MG63 (cell line): ENCODE results near the gene CREB3L1. TPM values are rescaled to one million over a fixed set of nuclear protein-coding genes. Genes with fewer than 3 reads are reported as not detected.
"Not testable (repeated sequence)": the region's sequence is repeated elsewhere in the genome, so short reads cannot be mapped to it uniquely, and the experiment has no call there.

Experiments used
- DNase-seq: peaks from one replicate; pipeline ENCODE4 v3.0.0-alpha.2; 2020
- H3K27me3 ChIP-seq: fragments of 250-450 bp; sonication (Bioruptor Pico); 2 replicates; pipeline ENCODE4 v1.5.1; 2020; ENCODE audit warnings: mild to moderate bottlenecking, moderate library complexity
- H3K36me3 ChIP-seq: fragments of 250-450 bp; sonication (Bioruptor Pico); 2 replicates; pipeline ENCODE4 v1.5.1; 2020; ENCODE audit warnings: mild to moderate bottlenecking, moderate library complexity
- H3K4me3 ChIP-seq: fragments of 250-450 bp; sonication (Bioruptor Pico); 2 replicates; pipeline ENCODE4 v1.5.1; 2020; ENCODE audit warnings: mild to moderate bottlenecking, moderate library complexity
- H3K9me3 ChIP-seq: fragments of 250-450 bp; sonication (Bioruptor Pico); 2 replicates; pipeline ENCODE4 v1.5.1; 2020; ENCODE audit warnings: mild to moderate bottlenecking, moderate library complexity
- total RNA-seq: library from RNA; depleted of rRNA; stranded (reverse); fragments of >200 nt; shearing (Covaris generic); gene quantifications from 2 replicates; pipeline ENCODE4 v1.2.3, GENCODE V29; 2014; ENCODE audit warnings: low replicate concordance

Gene CREB3L1
- total RNA-seq, 1 experiment from 2014 or later: 12.5 TPM

DNA sequence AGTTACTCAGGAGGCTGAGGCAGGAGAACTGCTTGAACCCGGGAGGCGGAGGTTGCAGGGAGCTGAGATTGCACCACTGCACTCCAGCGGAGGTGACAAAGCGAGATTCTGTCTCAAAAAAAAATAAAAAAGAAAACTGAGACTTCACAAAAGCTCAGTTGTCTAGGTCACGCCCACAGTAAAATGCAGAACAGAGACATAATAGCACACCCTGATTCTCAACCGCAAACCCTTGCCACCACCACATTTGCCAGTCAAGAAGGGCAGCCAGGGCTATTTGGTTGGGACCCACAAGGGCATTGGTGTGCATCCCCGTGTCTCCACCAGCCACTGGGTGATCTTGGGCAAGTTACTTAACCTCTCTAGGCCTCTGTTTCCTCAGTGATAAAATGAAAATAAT lies 25.4 kb downstream of the CREB3L1 start:
- H3K4me3 ChIP-seq: no peak overlapping the region
- H3K36me3 ChIP-seq: peaks cover 40% of the 10 kb centered on the region
- H3K27me3 ChIP-seq: no peaks in the 10 kb centered on the region
- no peaks in the 10 kb centered on the region for H3K9me3 ChIP-seq
- DNase-seq: no peak

DNA sequence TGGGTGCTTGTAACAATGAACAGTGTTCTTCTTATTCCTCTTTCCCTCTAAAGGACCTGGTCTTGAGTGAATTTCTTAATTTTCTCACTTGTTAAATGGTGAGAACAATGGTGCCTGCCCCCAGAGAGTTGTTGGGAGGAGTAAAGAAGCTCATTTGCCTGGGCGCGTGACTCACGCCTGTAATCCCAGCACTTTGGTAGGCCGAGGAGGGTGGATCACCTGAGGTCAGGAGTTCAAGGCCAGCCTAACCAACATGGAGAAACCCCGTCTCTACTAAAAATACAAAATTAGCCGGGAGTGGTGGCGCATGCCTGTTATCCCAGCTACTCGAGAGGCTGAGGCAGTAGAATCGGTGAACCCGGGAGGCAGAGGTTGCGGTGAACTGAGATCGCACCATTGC lies 26.6 kb downstream of the CREB3L1 start:
- DNase-seq, H3K27me3 ChIP-seq, H3K4me3 ChIP-seq, H3K9me3 ChIP-seq: not testable (repeated sequence)
- peaks cover 40% of the 10 kb centered on the region for H3K36me3 ChIP-seq

DNA sequence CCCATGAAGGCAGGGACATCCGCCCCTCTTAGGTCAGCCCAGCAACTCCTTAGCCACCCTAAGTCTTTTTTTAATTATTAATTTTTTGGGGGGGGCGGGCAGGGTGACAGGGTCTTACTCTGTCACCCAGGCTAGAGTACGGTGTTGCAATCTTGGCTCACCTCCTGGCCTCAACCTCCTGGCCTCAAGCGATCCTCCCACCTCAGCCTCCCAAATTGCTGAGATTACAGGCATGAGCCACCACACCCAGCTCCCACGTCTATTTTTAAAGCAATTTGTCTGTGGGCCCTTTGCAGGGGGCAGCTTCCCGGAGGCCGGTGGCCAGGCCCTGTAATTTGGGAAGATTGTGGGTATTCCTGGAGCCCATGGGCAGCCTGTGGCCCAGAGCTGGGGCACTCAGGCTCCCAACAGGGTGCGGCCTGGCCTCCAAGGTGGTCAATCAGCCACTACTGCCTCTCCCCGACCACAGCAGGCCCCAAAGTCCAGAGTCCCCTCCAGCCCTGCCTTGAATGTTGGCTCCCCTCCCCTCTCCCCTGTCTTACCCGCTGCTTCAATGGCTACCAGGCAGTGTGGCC lies 27.2 kb downstream of the CREB3L1 start:
- H3K27me3 ChIP-seq: no peaks in the 10 kb centered on the region
- no peak for DNase-seq
- H3K4me3 ChIP-seq: no peak overlapping the region
- H3K36me3 ChIP-seq: peaks cover 41% of the 10 kb centered on the region
- no peaks in the 10 kb centered on the region for H3K9me3 ChIP-seq

DNA sequence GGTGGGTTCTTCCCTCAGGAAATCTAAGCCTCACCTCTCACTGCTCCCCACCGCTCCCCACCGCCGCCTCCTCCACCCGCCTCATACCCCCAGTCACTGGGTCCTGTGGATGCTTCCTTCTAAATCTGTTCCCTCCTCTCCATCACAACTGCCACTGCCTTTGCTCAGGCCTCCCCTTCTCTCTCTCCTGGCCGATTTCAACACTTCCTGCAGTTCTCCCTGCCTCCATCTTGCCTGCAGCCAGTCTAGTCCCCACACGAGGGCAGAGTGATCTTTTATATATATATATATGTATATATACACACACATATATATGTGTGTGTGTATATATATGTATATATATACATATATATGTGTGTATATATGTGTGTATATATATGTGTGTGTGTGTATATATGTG lies 27.8 kb downstream of the CREB3L1 start:
- no peak overlapping the region for H3K4me3 ChIP-seq
- H3K9me3 ChIP-seq: no peaks in the 10 kb centered on the region
- H3K27me3 ChIP-seq: no peaks in the 10 kb centered on the region
- H3K36me3 ChIP-seq: peaks cover 41% of the 10 kb centered on the region
- no peak for DNase-seq

DNA sequence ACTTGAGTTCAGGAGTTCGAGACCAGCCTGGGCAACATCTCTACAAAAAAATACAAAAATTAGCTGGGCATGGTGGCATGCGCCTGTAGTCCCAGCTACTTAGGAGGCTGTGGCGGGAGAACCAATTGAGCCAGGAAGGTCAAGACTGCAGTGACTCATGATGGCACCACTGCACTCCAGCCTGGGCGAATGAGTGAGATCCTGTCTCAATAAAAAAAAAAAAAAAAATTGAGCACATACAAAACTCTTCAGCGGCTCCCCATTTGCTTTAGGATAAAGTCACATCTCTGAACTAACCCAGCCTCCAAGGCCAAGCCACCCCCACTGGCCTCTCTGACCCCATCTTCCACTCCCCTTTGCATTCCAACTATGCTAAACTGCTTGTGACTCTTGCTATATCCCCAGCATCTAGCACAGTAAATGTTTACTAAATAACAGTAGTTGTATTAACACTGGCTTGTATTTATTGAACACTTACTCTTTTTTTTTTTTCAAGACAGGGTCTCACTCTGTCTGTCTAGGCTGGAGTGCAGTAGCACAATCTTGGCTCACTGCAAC lies 28.9 kb downstream of the CREB3L1 start:
- H3K36me3 ChIP-seq: peaks cover 44% of the 10 kb centered on the region
- DNase-seq: peak; percentile 64
- no peaks in the 10 kb centered on the region for H3K9me3 ChIP-seq
- H3K27me3 ChIP-seq: no peaks in the 10 kb centered on the region
- no peak overlapping the region for H3K4me3 ChIP-seq

DNA sequence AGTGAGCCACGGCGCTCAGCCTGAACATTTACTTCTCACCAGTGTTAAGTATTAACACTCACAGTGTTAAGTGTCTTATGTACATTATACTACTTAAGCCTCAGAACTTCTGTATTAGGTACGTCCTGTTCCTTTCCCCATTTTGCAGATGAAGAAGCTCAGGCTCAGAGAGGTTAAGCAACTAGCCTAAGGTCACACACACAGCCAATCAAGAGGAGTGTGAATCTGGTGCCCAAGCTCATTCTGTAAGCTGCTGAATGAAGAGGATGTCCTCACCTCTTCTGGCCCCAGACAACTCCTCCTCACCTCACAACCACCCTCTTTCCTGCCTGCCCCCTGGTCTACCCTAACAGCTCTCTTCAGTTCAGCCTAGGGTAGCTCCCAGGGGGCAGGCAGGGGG lies 29.9 kb downstream of the CREB3L1 start:
- H3K9me3 ChIP-seq: no peaks in the 10 kb centered on the region
- DNase-seq: no peak
- H3K36me3 ChIP-seq: peaks cover 51% of the 10 kb centered on the region
- no peaks in the 10 kb centered on the region for H3K27me3 ChIP-seq
- no peak overlapping the region for H3K4me3 ChIP-seq

DNA sequence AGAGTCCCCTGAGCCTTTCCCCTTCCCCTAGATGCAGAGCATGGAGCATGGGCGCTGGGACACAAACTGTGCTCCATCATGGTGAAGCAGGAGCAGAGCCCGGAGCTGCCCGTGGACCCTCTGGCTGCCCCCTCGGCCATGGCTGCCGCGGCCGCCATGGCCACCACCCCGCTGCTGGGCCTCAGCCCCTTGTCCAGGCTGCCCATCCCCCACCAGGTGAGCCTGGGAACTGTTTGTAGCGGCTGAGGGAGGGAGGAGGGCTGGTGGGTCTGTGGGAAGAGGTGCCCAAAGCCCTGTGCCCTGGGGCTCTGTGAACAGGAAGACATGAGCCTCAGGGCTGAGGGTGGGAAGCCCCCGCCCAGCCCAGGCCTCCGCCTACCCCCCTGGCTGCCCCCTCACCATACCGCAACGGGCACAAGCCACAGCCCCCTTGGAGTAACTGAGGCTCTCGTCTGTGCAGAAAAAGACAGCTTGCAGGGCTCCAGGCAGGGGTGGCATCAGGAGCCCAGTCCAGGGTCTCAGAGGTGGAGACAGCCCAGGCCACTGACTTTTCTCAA lies 30.4 kb downstream of the CREB3L1 start:
- DNase-seq: no peak
- Histone ChIP-seq H3K4me3 (no peak overlapping the region), H3K27me3 (no peaks in the 10 kb centered on the region), H3K36me3 (peaks cover 48% of the 10 kb centered on the region), H3K9me3 (no peaks in the 10 kb centered on the region)

DNA sequence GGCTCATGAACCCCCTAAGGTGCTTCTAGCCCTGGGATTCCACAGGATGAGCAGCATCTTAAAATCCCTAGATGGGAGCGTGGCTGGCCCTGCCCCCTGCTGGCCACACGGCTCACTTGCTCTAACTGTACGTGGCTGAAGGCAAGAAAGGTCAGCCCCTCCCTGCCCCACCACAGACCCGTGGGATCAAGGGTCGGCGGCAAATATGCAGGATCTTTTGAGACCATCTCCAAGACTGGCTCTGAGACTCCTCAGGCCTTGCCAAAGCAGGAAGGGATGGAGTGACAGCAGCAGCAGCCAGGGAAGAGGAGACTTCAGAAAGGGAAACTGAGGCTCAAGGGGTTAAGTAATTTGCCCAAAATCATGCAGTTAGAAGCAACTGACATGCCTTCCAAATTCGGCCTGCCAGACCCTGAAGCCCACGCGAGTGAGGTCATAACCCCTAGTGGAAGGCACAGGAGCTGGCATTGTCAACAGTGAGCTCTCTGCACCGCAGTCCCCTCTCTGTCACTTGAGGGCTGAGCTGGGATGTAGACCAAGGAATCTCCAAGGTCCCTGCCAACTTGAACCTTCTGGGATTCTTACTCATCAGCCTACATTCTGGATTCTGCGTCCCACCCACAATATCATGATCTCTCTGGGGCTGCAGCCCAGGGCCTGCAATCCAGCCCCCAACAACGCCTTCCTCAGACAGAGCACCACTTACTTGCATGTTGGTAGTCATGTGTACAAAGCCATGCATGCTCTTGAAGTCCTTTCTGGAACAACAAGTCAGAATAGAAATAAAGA lies 31.4 kb downstream of the CREB3L1 start:
- Histone ChIP-seq H3K27me3 (no peaks in the 10 kb centered on the region), H3K36me3 (peaks cover 56% of the 10 kb centered on the region), H3K4me3 (no peak overlapping the region), H3K9me3 (no peaks in the 10 kb centered on the region)
- DNase-seq: peak; percentile 64

DNA sequence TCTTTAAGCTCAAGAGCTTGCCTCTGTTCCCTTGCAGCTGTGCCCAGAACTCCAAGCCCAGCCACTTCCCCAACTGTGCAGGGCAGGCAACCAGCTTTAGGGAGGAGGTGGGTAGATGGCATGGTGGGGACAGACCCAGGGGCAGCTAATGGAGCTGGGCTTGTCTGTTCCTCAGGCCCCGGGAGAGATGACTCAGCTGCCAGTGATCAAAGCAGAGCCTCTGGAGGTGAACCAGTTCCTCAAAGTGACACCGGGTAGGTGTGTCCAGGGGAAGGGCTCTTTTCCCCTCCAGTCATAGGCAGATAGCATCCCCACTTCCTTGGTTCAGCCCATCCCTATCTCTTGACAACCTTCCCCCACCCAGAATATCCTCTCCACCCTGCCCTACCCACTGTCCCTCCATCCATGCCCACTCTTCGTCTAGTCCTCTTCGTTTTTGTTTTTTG lies 32.4 kb downstream of the CREB3L1 start:
- H3K9me3 ChIP-seq: no peaks in the 10 kb centered on the region
- no peak overlapping the region for H3K4me3 ChIP-seq
- H3K27me3 ChIP-seq: no peaks in the 10 kb centered on the region
- peaks cover 60% of the 10 kb centered on the region for H3K36me3 ChIP-seq
- no peak for DNase-seq

DNA sequence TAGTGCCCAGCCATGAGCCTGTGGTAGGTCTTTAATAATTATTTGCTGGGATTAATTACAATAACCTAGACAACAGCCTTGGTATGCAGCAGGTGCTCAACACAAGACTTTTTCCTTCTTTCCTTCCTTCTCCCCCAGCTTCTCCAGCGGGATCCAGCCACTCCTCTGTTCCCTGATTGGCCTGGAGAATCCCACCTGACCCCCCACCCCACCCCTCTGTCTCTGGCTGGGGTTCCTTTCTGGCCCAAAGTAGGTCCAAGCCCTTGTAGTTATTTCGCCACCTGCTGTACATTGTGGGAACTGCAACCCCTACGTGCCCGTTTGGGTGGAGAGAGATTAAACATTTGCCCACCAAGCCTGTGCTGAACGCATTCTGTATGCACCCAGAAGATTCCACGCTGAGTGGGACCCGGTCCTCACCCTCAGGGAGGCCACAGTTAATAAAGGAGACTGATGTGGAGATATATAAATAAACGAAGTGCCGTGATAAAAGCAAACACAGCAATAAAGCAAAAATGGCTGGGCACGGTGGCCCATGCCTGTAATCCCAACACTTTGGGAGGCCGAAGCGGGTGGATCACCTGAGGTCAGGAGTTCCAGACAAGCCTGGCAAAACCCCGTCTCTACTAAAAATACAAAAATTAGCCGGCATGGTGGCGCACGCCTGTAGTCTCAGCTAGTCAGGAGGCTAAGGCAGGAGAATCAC lies 37.7 kb downstream of the CREB3L1 start:
- DNase-seq: peak; percentile 82
- no peaks in the 10 kb centered on the region for H3K27me3 ChIP-seq
- H3K36me3 ChIP-seq: peaks cover 73% of the 10 kb centered on the region
- no peak overlapping the region for H3K4me3 ChIP-seq
- H3K9me3 ChIP-seq: no peaks in the 10 kb centered on the region

DNA sequence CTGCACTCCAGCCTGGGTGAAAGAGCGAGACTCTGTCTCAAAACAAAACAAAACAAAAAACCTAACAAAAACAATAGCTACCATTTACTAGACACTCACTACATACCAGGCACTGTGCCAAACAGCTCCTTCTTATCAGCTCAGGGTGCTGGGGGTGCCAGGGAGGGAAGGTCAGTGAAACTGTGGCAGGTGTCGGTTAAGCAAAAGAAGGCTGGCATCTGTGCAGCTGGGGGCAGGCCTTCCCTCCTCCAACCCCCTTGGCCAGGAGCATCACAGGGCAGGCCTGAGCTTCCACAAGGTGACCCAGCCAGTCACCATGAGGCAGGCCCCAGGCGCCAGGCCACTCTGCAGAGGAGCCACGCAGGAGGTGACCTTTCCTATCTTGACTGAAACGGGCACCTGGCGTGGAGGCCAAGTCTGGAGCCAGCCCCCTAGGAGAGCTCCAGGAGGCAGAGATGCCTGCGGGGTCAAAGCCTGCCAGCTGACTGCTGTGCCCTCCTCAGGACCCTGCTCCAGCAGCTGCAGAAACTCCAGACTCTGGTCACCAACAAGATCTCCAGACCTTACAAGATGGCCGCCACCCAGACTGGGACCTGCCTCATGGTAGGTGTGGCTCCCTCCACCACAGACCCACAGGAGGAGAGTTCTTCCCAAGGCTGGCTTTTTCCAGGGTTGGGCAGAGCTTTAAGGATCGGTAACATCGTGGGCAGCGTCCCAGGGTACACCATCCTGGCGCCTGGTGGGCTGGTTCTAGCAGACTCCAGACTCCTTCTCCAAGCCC lies 38.5 kb downstream of the CREB3L1 start:
- peaks cover 73% of the 10 kb centered on the region for H3K36me3 ChIP-seq

DNA sequence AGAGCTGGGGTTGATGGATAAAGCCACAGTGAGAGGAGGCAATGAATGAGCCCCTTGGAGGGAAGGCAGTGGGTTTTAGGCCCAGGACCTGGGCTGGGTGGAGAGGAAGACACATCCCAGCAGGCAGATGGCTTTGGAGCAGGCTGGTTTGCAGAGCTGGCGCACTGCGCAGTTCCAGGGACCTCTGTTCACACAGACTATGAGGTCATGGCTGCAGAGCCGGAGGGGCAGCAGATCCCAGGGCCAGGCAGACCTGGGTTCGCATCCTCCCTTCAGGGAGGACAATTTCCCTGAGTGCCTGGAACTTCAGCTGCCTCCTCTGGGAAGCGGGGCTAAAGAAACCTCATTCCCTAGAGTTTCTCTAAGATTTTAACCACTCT lies 41.6 kb downstream of the CREB3L1 start:
- Histone ChIP-seq H3K36me3 (peaks cover 68% of the 10 kb centered on the region), H3K4me3 (no peak overlapping the region), H3K9me3 (no peaks in the 10 kb centered on the region), H3K27me3 (no peaks in the 10 kb centered on the region)
- no peak for DNase-seq

More for the DNA sequence above, 38.5 kb downstream of the CREB3L1 start:
- no peaks in the 10 kb centered on the region for H3K9me3 ChIP-seq
- H3K4me3 ChIP-seq: no peak overlapping the region
- no peak for DNase-seq
- H3K27me3 ChIP-seq: no peaks in the 10 kb centered on the region

DNA sequence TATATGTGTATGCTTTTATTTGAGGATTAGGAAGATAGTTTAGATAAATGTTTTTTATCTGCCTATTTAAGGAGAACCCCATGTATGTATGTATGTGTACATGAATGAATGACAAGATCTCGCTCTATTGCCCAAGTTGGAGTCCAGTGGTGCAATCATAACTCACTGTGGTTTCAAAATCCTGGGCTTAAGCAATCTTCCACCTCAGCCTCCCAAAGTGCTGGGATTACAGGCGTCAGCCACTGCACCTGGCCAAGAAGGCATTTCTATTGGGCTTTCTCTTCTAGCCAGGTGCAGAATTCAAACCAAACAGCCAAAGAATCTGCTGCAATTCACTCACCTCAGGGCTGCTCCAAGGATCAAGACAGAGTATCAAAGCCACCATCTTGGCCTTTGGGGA lies 44.3 kb downstream of the CREB3L1 start:
- Histone ChIP-seq H3K4me3 (no peak overlapping the region), H3K36me3 (peaks cover 45% of the 10 kb centered on the region), H3K27me3 (no peaks in the 10 kb centered on the region), H3K9me3 (no peaks in the 10 kb centered on the region)
- DNase-seq: no peak

DNA sequence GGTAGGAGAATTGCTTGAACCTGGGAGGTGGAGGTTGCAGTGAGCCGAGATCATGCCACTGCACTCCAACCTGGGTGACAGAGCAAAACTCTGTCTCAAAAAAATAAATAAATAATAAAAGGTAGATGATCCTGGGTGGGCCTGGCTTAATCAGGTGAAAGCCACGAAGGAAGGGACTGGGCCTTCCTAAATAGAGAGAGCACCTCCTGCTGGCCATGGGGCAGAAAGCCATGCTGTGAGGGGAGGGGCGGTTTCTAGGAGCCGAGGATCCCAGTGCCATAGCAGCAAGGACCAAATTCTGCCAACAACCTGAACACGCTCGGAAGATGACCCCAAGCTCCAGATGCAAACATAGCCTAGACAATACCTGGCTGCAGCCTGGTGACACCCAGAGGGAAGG lies 45.3 kb downstream of the CREB3L1 start:
- Histone ChIP-seq H3K27me3 (no peaks in the 10 kb centered on the region), H3K36me3 (peaks cover 36% of the 10 kb centered on the region), H3K9me3 (no peaks in the 10 kb centered on the region), H3K4me3 (no peak overlapping the region)
- peak; percentile 32 for DNase-seq

DNA sequence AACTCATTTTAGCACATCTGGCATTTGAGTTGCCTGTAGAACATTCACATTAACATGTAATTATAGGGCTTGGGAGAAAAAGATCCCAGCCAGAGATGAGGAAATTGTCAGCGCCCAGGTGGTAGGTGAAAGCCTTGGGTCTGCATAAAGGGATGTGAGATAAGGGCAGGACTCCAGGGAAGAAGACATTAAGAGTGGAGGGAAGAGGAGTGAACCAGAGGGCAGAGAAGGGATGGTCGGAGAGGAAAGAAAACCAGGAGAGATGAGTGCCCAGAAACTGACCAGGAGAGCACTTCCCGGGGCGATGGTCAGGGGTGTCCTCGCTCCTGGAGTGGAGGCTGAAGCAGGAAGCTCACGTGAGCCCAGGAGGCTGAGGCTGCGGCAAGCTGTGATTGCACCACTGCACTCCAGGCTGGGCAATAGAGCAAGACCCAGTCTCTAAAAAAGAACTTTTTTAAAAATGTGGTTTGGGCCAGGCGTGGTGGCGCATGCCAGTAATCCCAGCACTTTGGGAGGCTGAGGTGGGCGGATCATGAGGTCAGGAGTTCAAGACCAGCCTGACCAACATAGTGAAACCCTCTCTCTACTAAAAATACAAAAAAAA lies 49.5 kb downstream of the CREB3L1 start:
- Histone ChIP-seq H3K4me3 (no peak overlapping the region), H3K9me3 (no peaks in the 10 kb centered on the region), H3K36me3 (peaks cover 14% of the 10 kb centered on the region; the same call in 1 of the 2 replicates), H3K27me3 (no peaks in the 10 kb centered on the region)
- DNase-seq: no peak

DNA sequence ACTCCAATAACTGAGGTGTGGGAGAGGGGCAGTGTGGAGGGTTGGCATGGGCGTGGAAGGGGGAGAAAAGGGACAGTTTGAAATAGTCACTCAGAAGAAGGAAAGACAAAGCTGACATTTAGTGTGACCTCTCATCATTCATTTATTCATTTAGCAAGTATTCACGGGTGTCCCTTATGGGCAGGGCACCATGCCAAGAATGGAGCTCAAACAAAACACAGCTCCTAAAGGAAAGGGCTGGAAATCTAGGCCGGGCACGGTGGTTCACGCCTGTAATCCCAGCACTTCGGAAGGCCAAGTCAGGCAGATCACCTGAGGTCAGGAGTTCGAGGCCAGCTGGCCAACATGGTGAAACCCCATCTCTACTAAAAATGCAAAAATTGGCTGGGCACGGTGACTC lies 50.4 kb downstream of the CREB3L1 start:
- no peaks in the 10 kb centered on the region for H3K27me3 ChIP-seq
- H3K9me3 ChIP-seq: no peaks in the 10 kb centered on the region
- no peak for DNase-seq
- peaks cover 5% of the 10 kb centered on the region; the same call in 1 of the 2 replicates for H3K36me3 ChIP-seq
- no peak overlapping the region for H3K4me3 ChIP-seq
